ENCODE measurements around the gene HTT-AS.

GRCh38 chr4:3016961-3017360, 57.4 kb downstream of the HTT-AS start:
- TF ChIP-seq CTCF (IDR thresholded peaks at IDR 0.05) = no peak
- no peak for TF ChIP-seq POLR2AphosphoS5 (IDR thresholded peaks at IDR 0.05)
- TF ChIP-seq EP300 (IDR thresholded peaks at IDR 0.05) = no peak
- TF ChIP-seq POLR2A (IDR thresholded peaks at IDR 0.05) = no peak

Measured in stomach (tissue), 4 donors.